ENCODE results near the gene ZKSCAN4. TPM values are rescaled to one million over a fixed set of nuclear protein-coding genes. Genes with fewer than 3 reads are reported as not detected.
A peak's percentile ranks its signal among the peaks of the same experiment; 100 is the strongest.

The ZKSCAN4 gene
- total RNA-seq (2014; rRNA removed; shearing (Covaris generic)): 8.2 and 13.8 TPM in 2 replicates

DNA sequence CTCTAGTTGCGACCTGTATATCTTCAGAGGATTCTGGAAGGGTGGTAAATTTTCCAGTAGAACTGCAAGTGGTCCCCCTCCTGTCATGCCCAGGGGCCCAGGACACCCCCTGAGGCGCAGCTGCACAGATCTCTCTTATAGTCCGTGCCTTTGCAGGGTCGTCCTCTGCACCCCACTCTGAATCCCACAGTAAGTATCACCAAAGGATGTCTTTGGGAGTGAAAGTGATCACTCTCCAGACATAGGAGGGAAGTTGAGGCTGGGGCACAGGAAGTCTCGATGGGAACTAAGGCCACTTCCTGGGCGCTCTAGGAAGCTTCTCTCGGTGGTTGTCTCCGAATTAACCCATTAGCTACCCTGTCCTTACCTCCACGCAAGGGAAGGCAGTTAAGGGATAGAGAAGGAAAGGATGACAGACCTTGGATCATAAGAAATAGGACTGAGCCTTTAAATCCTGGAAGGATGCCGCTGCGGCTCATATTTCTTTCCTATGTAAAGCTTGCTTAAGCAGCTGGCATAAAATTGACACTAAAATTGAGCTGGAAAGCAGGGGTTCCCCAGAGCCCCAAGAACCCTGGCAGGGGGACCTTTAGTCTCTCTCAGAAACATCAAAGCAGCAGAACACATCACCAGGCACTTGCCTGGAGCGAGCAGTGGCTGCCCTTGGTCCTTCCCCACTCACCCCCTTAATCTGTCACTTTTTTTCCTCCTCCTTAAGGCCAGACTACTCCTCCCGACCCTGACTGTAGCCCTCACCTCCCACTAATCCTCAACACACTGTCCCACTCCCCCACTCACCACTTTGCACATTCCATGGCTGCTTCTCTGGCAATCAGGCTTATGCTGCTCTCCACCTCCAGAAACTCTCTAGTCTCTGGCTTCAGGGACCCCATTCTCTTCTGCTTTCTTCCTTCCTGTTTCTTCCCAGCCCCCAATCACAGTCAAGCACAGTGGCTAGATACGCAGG is at the start of gene ZKSCAN4:
Gene ZKSCAN4, minus strand, starts transcription at position 261 of the 967 bp plus-strand sequence. CDS start 289 bp downstream, outside the sequence.
- peaks cover 14% of the 10 kb centered on the region for H3K4me1 ChIP-seq (replicated peaks)

DNA sequence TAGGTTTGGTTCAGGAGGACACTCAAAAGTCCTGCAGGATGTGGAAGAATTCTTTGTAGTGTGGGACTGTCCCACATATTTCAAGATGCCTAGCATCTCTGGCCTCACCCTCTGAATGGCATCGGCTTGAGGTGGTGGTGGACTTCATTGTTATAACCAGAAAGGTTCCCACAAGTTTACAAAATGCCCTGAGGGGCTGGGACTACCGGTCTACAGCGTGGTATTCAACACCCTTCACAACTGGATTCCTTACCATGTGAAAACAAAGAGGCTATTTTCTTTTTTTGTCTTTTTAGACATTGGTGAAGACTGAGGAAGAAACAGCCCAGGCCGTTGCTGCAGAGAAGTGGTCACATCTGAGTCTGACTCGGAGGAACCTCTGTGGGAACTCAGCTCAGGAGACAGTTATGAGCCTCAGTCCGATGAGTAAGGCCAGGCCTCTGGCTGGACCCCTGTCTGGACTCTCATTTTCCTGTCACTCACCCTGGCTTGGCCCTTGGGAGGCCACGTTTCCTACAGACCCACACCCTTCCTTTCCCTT is 44.5 kb upstream of the ZKSCAN4 start:
- Histone ChIP-seq H3K27ac (no peak overlapping the region), H3K36me3 (peaks cover 58% of the 10 kb centered on the region), H3K27me3 (replicated peaks) (no peaks in the 10 kb centered on the region), H3K9me3 (replicated peaks) (no peaks in the 10 kb centered on the region), H3K4me3 (no peak overlapping the region), H3K4me1 (replicated peaks) (no peaks in the 10 kb centered on the region)
- DNase-seq (ENCODE audit: low read depth in 1 of 2, low spot score in 2 of 2): no peak

More for the DNA sequence above, at the start of gene ZKSCAN4:
- Histone ChIP-seq H3K27ac (no peak within 1 kb of the TSS), H3K9me3 (replicated peaks) (no peaks in the 10 kb centered on the region), H3K36me3 (peaks cover 9% of the 10 kb centered on the region), H3K27me3 (replicated peaks) (no peaks in the 10 kb centered on the region), H3K4me3 (peak within 1 kb of the TSS; percentile 59)
- peak; percentile 72 to 88 for DNase-seq (ENCODE audit: low read depth in 1 of 2, low spot score in 2 of 2)

DNA sequence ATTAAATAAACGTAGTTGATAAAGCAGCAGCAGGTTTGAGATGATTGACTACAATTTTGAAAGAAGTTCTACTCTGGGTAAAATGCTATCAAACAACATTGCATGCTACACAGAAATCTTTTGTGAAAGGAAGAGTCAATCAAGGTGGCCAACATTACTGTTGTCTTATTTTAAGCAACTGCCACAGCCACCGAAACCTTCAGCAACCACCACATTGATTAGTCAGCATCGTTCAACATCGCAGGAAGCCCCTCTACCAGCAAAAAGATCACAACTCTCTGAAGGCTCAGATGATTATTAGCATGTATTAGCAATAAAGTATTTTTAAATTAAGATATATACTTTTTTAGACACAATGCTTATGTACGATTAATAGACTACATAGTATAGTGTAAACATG is 43.3 kb upstream of the ZKSCAN4 start:
- no peak overlapping the region for H3K27ac ChIP-seq
- no peaks in the 10 kb centered on the region for H3K9me3 ChIP-seq (replicated peaks)
- H3K36me3 ChIP-seq: peaks cover 48% of the 10 kb centered on the region
- no peak overlapping the region for H3K4me3 ChIP-seq
- no peak for DNase-seq (ENCODE audit: low read depth in 1 of 2, low spot score in 2 of 2)
- no peaks in the 10 kb centered on the region for H3K4me1 ChIP-seq (replicated peaks)
- no peaks in the 10 kb centered on the region for H3K27me3 ChIP-seq (replicated peaks)

DNA sequence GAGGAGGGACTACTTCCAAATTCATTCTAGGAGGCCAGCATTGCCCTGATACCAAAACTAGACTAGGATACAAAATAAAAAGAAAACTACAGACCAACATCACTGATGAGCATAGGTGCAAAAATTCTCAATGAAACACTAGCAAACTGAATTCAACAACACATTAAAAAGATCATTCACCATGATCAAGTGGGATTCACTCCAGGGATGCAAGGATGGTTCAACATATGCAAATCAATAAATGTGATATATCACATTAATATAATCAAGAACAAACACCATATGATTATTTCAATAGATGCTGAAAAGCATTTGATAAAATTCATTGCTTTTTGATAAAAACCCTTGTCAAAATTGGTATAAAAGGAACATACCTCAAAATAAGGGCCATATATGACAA is 39.5 kb upstream of the ZKSCAN4 start:
- no peaks in the 10 kb centered on the region for H3K4me1 ChIP-seq (replicated peaks)
- no peak for DNase-seq (ENCODE audit: low read depth in 1 of 2, low spot score in 2 of 2)

DNA sequence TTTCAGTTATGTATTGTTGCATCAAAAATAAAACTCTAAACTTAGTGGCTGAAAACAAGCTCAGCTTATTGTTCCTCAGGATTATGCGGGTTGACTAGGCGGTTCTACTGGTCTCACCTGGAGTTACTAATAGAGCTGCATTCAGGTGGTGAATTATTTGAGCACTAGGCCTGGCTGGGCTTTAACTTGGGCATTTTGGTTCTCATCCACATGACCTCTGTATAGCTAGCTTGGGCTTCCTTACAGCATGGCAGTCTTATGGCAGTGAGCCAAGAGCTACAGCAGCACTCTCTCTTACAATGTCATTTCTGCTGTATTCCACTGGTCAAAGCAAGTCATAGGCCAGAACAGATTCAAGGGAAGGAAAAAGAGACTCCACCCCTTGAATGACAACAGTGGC is 30.9 kb upstream of the ZKSCAN4 start:
- no peak for DNase-seq (ENCODE audit: low read depth in 1 of 2, low spot score in 2 of 2)

More for the DNA sequence above, 39.5 kb upstream of the ZKSCAN4 start:
- H3K27ac ChIP-seq: no peak overlapping the region
- no peak overlapping the region for H3K4me3 ChIP-seq
- no peaks in the 10 kb centered on the region for H3K9me3 ChIP-seq (replicated peaks)
- no peaks in the 10 kb centered on the region for H3K27me3 ChIP-seq (replicated peaks)
- H3K36me3 ChIP-seq: peaks cover 53% of the 10 kb centered on the region

DNA sequence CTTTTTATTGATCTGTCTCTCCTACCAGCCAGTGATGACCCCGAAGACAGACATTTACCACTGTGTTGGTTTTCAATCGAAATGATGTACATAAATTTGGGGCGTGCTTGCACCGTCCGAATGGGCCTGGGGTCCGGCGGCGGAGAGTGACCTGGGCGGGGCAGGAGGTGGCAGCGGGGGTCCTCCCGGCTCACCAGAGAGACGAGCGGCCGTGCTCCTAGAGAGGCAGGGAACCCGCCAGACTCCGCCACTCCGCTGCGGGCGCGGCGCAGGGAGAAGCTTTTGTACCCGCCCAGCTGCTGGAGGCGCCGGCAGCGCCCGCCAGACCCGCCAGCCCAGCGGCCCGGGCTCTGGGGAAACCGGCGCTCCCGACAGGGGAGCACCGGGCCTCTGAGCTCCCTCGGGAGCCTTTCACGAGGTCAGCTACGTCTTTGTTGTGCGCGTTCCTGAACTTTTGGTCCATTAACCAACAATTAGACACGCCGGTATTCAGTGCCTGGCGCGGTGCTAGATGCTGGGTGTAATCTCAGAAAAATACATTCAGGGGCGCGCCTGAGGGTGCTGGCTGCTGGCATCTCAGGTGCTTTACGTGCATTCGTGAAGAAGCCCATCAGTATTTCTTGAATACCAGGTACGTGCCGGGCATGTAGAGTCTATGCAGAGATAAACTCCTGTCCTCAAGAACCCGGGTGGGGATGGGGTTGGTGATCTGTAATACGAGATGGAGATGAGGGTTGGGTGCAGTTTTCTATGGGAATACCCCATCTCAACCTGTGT is 29.4 kb upstream of the ZKSCAN4 start, which contains the start of gene PGBD1:
Gene PGBD1, plus strand, starts transcription at position 285 of the 777 bp plus-strand sequence. CDS start 2,242 bp downstream, outside the sequence.
- Histone ChIP-seq H3K4me1 (replicated peaks) (peaks cover 8% of the 10 kb centered on the region; the same call in 1 of the 2 replicates), H3K27ac (no peak within 1 kb of the TSS), H3K9me3 (replicated peaks) (peaks cover 7% of the 10 kb centered on the region; the same call in 1 of the 2 replicates), H3K4me3 (peak within 1 kb of the TSS; percentile 50), H3K36me3 (peaks cover 52% of the 10 kb centered on the region), H3K27me3 (replicated peaks) (no peaks in the 10 kb centered on the region)
- DNase-seq (ENCODE audit: low read depth in 1 of 2, low spot score in 2 of 2): peak; percentile 66 to 86

More for the DNA sequence above, 30.9 kb upstream of the ZKSCAN4 start:
- H3K27ac ChIP-seq: no peak overlapping the region
- H3K9me3 ChIP-seq (replicated peaks): peaks cover 7% of the 10 kb centered on the region; the same call in 1 of the 2 replicates
- H3K4me3 ChIP-seq: no peak overlapping the region
- no peaks in the 10 kb centered on the region for H3K27me3 ChIP-seq (replicated peaks)
- H3K36me3 ChIP-seq: peaks cover 56% of the 10 kb centered on the region
- H3K4me1 ChIP-seq (replicated peaks): peaks cover 8% of the 10 kb centered on the region; the same call in 1 of the 2 replicates

DNA sequence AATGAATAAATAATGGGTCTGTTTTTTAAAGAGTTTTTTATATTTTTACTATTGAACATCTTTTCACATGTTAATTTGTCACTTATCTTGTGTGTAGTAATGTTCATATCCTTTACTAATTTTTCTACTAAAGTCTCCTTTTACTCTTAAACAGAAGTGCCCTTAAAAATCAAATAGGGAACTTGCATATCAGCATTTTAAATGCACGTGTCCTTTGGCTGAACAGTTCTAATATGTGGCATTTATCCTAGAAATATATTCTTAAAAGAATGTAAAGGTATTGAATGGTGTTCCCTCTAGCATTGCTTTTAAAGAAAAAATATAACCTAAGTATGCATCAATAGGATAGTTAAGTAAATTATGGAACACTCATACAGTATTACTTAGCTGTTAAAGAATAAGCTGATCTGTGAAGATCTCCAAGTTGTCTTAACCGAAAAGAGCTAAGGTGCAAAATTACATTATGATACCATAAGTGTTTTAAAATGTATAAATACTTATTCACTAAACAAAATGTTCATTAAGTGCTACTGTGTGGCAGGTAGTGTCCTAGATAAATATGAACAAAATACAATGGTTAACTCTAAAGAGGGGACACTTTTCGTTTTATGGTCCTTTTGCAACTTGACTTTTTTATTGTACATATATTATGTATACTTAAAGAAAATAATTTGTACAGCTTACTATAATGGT is 28.7 kb upstream of the ZKSCAN4 start:
- no peak overlapping the region for H3K27ac ChIP-seq
- peaks cover 52% of the 10 kb centered on the region for H3K36me3 ChIP-seq
- peaks cover 7% of the 10 kb centered on the region; the same call in 1 of the 2 replicates for H3K9me3 ChIP-seq (replicated peaks)
- no peaks in the 10 kb centered on the region for H3K27me3 ChIP-seq (replicated peaks)
- no peak for DNase-seq (ENCODE audit: low read depth in 1 of 2, low spot score in 2 of 2)
- peaks cover 8% of the 10 kb centered on the region; the same call in 1 of the 2 replicates for H3K4me1 ChIP-seq (replicated peaks)
- H3K4me3 ChIP-seq: peak overlapping the region; percentile 50

DNA sequence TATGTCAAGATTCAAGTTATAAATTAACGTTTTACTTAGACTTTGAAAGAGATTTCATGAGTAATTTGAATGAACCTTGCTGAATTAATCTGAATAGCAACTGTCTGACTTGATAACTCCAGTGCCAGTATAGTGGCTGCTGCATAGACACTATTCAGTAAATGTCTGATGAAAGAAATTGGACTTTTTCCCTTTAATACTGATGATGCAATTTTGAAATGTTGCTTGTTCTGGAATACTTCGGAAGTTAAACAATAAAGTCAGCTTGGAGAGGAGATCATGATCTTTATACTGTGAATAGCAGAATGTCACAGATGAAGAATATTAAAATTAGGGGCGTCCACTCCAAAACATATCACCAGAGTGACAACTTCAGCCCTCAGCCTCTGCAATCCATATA is 25.7 kb upstream of the ZKSCAN4 start:
- no peak overlapping the region for H3K27ac ChIP-seq
- no peak for DNase-seq (ENCODE audit: low read depth in 1 of 2, low spot score in 2 of 2)
- peaks cover 7% of the 10 kb centered on the region; the same call in 1 of the 2 replicates for H3K4me1 ChIP-seq (replicated peaks)
- H3K4me3 ChIP-seq: no peak overlapping the region
- H3K9me3 ChIP-seq (replicated peaks): peaks cover 2% of the 10 kb centered on the region; the same call in 1 of the 2 replicates
- H3K27me3 ChIP-seq (replicated peaks): no peaks in the 10 kb centered on the region
- peaks cover 46% of the 10 kb centered on the region for H3K36me3 ChIP-seq

DNA sequence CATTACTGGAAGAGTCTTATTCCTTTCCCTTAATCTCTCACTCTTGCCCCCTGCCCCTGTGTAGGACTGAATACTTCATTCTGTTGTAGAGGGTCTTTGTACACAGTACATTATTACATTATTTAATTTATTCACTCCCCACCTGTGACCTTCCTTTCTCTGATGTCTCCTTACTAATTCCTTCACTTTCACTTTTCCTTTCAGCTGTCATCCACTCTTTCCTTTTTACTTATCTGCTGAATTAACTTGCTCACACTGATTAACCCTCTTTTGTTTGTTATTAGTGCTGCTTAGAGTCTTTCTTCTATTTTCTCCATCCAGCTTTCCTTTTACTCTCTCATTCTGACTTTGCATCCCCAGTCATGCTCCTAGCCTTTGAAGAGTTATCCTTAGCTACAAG is 22.8 kb upstream of the ZKSCAN4 start:
- peaks cover under 1% of the 10 kb centered on the region for H3K4me1 ChIP-seq (replicated peaks)
- no peak overlapping the region for H3K4me3 ChIP-seq
- DNase-seq (ENCODE audit: low read depth in 1 of 2, low spot score in 2 of 2): no peak
- H3K27ac ChIP-seq: no peak overlapping the region
- no peaks in the 10 kb centered on the region for H3K27me3 ChIP-seq (replicated peaks)
- peaks cover 54% of the 10 kb centered on the region for H3K36me3 ChIP-seq
- no peaks in the 10 kb centered on the region for H3K9me3 ChIP-seq (replicated peaks)

DNA sequence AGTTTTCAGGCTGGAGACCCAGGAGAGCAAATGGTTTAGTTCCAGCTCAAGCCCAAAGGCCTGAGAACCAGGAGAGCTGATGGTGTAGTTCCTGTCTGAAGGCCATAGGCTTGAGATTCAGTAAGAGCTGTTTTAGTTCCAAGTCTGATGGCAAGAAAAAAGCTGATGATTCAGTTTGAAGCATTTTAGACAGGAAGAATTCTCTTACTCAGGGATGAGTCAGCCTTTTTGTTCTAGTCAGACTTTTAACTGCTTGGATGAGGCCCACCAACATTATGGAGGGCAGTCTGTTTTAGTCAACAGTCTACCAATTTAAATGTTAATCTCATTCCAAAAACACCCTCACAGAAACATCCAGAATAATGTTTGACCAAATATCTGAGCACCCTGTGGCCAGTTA is 17.4 kb upstream of the ZKSCAN4 start:
- Histone ChIP-seq H3K27me3 (replicated peaks) (no peaks in the 10 kb centered on the region), H3K9me3 (replicated peaks) (no peaks in the 10 kb centered on the region), H3K4me3 (no peak overlapping the region), H3K4me1 (replicated peaks) (peaks cover 18% of the 10 kb centered on the region), H3K36me3 (peaks cover 24% of the 10 kb centered on the region), H3K27ac (no peak overlapping the region)
- peak in 1 of 2 experiments; percentile 42 for DNase-seq (ENCODE audit: low read depth in 1 of 2, low spot score in 2 of 2)

DNA sequence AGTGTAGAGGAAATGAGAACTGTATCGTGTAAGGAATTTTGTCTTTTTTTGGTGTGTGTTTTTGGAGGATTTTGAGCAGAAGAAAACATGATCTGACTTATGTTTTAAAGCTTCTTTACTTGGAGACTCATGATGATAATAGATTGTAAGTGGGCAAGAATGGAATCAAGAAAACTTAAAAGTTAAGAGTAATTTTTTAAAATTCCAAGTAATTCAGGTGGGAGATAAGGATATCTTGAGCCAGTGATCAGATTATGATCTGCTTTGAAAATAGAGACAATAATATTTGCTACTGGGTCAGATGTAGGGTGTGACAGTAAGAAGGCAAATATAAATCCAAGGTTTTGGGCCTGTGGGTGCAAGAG is 15.6 kb upstream of the ZKSCAN4 start:
- 0 out of 2 replicates have a peak overlapping the region, but pooled peaks have one; percentile 19 for H3K27ac ChIP-seq
- peak overlapping the region; percentile 66 for H3K4me3 ChIP-seq
- H3K4me1 ChIP-seq (replicated peaks): peaks cover 18% of the 10 kb centered on the region
- no peak for DNase-seq (ENCODE audit: low read depth in 1 of 2, low spot score in 2 of 2)
- H3K27me3 ChIP-seq (replicated peaks): no peaks in the 10 kb centered on the region
- H3K9me3 ChIP-seq (replicated peaks): no peaks in the 10 kb centered on the region
- H3K36me3 ChIP-seq: peaks cover 10% of the 10 kb centered on the region

DNA sequence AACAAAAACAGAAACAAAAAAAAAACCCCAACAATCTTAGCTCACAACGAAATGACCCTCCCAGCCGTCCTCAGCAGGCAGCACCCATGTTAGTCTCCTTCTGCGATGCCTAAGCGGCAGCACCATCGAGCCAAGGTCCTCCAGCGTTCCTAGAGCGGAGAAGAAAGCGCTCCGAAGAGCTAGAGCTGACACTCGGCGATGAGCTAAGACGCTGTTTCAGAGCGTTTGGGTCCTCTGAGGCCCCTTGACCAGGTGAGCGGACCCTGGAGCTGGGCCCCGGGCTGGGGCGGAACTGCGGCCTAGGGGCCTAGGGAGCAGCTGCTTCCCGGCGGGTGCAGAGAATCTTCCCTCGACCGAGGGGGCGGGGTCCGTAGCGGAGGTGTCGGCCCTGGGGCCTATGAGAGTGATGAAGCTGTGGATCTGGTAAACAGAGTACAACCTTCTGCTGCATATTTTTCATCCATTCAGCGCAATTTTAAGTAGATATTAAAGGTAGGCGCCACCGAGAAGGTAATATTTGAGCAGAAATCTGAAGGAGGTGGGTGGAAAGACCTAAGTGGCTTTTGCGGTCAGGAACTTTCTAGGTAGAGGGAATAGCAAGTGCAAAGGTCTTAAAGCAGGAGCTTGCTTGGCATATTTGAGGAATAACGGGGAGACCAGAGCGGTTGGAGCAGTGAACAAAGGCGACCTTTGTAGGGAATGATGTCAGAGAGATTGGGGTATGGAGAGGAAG is 15.1 kb upstream of the ZKSCAN4 start, which contains the start of gene ZSCAN26:
Gene ZSCAN26, plus strand, starts transcription at position 182 of the 733 bp plus-strand sequence. CDS start 4,777 bp downstream, outside the sequence.
- Histone ChIP-seq H3K4me3 (peak within 1 kb of the TSS; percentile 66), H3K27ac (0 out of 2 replicates have a peak within 1 kb of the TSS, but pooled peaks have one; percentile 25), H3K9me3 (replicated peaks) (no peaks in the 10 kb centered on the region), H3K27me3 (replicated peaks) (no peaks in the 10 kb centered on the region), H3K4me1 (replicated peaks) (peaks cover 18% of the 10 kb centered on the region), H3K36me3 (peaks cover 6% of the 10 kb centered on the region)
- peak; percentile 85 to 93 for DNase-seq (ENCODE audit: low read depth in 1 of 2, low spot score in 2 of 2)
